HL-60 (cell line): ENCODE results near the gene ARHGEF17.

Experiments
- CTCF ChIP-seq: IDR thresholded peaks from one replicate; pipeline ENCODE4 v1.5.1; 2011; ENCODE audit warnings: low read length, control low read depth, inconsistent platforms; ENCODE audit not compliant: insufficient read depth
- REST ChIP-seq: IDR thresholded peaks from 2 replicates; pipeline ENCODE4 v1.6.1; 2012; ENCODE audit warnings: low read depth; ENCODE audit not compliant: insufficient replicate concordance
- SPI1 ChIP-seq: IDR thresholded peaks from 2 replicates; pipeline ENCODE4 v1.6.1; 2012; ENCODE audit warnings: low read depth, mild to moderate bottlenecking, borderline replicate concordance

GRCh38 chr11:73359930-73360742 is 52.1 kb downstream of the ARHGEF17 start:
- TF ChIP-seq REST (no peak), SPI1 (no peak), CTCF (peak; percentile 55)
